HG03064 (cell line): ENCODE results near the gene OR6C2.
"Not testable (repeated sequence)": the region's sequence is repeated elsewhere in the genome, so short reads cannot be mapped to it uniquely, and the experiment has no call there.

Source experiments
- ATAC-seq: cut with Tn5 transposase; IDR thresholded peaks from one replicate; pipeline ENCODE4 v1.9.1; 2021; ENCODE audit warnings: low read depth; ENCODE audit not compliant: unreplicated experiment

OR6C2 gene

GRCh38 chr12:55443776-55444175 lies at the start of gene OR6C2:
Gene OR6C2, plus strand, starts transcription at chr12:55444076. Its CDS starts 8,138 bp downstream, at chr12:55452214.
- no peak for ATAC-seq

GRCh38 chr12:55396326-55396725 lies 47.5 kb upstream of the OR6C2 start:
- no peak for ATAC-seq

GRCh38 chr12:55400229-55400628 lies 43.6 kb upstream of the OR6C2 start, which contains the start of gene OR6C65:
Gene OR6C65, plus strand, starts transcription at chr12:55400529. Its CDS starts 0 bp downstream, at chr12:55400529.
- ATAC-seq: no peak

- ATAC-seq: no peak
These were observed 36.0 kb upstream of the OR6C2 start for GRCh38 chr12:55407866-55408265.

GRCh38 chr12:55409133-55409532 lies 34.7 kb upstream of the OR6C2 start:
- ATAC-seq: not testable (repeated sequence)

- ATAC-seq: not testable (repeated sequence)
These were observed 31.7 kb upstream of the OR6C2 start for GRCh38 chr12:55412138-55412537.

GRCh38 chr12:55413498-55414388 lies 30.1 kb upstream of the OR6C2 start:
- ATAC-seq: not testable (repeated sequence)

GRCh38 chr12:55414396-55414823 lies 29.5 kb upstream of the OR6C2 start:
- ATAC-seq: not testable (repeated sequence)

GRCh38 chr12:55414889-55415288 lies 29.0 kb upstream of the OR6C2 start:
- not testable (repeated sequence) for ATAC-seq

GRCh38 chr12:55416961-55417360 lies 26.9 kb upstream of the OR6C2 start:
- ATAC-seq: no peak

GRCh38 chr12:55420307-55420962 lies 23.4 kb upstream of the OR6C2 start:
- no peak for ATAC-seq

- no peak for ATAC-seq
These were observed 17.9 kb upstream of the OR6C2 start, which contains the start of gene OR6C76 for GRCh38 chr12:55425954-55426353. Gene OR6C76, plus strand, starts transcription at chr12:55426254. Its CDS starts 0 bp downstream, at chr12:55426254.

GRCh38 chr12:55428331-55429243 lies 15.3 kb upstream of the OR6C2 start:
- ATAC-seq: no peak

- not testable (repeated sequence) for ATAC-seq
These were observed 2.6 kb upstream of the OR6C2 start for GRCh38 chr12:55441233-55441632.

GRCh38 chr12:55445357-55445756 lies 1.5 kb downstream of the OR6C2 start:
- ATAC-seq: no peak

- ATAC-seq: no peak
These were observed 2.5 kb downstream of the OR6C2 start for GRCh38 chr12:55446326-55446725.

- no peak for ATAC-seq
These were observed 4.9 kb downstream of the OR6C2 start for GRCh38 chr12:55448825-55449224.

GRCh38 chr12:55464926-55465325 lies 21.1 kb downstream of the OR6C2 start:
- ATAC-seq: not testable (repeated sequence)

- no peak for ATAC-seq
These were observed 24.0 kb downstream of the OR6C2 start for GRCh38 chr12:55467836-55468235.

GRCh38 chr12:55469291-55469690 lies 25.4 kb downstream of the OR6C2 start:
- ATAC-seq: no peak
